ENCODE measurements around the gene SLC2A11.

Gene SLC2A11, protein sequence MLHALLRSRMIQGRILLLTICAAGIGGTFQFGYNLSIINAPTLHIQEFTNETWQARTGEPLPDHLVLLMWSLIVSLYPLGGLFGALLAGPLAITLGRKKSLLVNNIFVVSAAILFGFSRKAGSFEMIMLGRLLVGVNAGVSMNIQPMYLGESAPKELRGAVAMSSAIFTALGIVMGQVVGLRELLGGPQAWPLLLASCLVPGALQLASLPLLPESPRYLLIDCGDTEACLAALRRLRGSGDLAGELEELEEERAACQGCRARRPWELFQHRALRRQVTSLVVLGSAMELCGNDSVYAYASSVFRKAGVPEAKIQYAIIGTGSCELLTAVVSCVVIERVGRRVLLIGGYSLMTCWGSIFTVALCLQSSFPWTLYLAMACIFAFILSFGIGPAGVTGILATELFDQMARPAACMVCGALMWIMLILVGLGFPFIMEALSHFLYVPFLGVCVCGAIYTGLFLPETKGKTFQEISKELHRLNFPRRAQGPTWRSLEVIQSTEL

GRCh38 chr22:23857606-23858483 is at the start of gene SLC2A11:
SLC2A11 (plus strand) TSS chr22:23857875; CDS start chr22:23858000, 125 bp downstream.
- DNase-seq (ENCODE audit: low read depth in 2 of 2): peak; percentile 86 to 89

DNA sequence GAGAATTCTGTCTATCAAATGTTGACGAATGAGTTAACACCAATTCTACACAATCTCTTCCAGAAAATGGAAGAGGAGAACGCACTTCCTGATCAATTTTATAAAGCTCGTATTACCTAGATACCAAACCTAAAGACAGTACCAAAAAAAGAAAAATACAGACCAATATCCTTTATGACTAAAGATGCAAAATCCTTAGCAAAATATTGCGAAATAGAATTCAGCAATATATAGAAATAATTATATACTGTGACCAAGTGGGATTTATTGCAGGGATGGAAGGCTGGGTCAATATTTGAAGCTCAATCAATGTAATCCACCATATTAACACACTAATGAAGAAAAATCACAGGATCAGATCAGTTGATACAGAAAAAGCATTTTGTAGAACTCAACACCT is 45.3 kb upstream of the SLC2A11 start:
- no peak for DNase-seq (ENCODE audit: low read depth in 2 of 2)

DNA sequence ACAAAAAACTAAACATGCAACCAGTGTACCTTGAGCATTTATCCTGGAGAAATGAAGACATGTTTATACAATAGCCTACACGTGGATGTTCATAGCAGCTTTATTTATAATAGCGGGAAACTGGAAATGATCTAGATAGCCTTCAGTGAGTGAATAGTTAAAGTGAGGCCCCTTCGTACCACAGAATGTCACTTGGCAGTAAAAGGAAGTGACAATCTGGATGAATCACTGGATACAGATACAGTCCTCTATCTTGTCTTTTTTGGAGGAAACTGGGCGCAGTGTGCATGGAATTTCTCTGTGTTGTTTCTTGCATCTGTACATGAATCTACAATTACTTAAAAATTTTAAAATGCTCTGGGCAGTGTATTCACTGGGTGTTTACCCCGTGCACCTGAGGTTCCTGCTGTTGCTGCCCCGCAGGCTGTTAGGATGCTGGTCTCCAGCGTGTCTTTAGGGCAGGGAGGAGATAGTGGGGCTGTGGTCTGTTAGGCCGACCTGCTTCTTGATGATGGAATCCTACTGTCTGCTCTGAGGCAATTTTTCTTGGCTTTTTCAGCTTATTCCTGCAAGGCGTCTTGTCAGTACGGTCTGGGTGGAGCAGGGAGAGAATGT is 42.0 kb upstream of the SLC2A11 start:
- DNase-seq (ENCODE audit: low read depth in 2 of 2): no peak

GRCh38 chr22:23816156-23816976 is 41.3 kb upstream of the SLC2A11 start:
- no peak for DNase-seq (ENCODE audit: low read depth in 2 of 2)

GRCh38 chr22:23817146-23817545 is 40.5 kb upstream of the SLC2A11 start:
- no peak for DNase-seq (ENCODE audit: low read depth in 2 of 2)

DNA sequence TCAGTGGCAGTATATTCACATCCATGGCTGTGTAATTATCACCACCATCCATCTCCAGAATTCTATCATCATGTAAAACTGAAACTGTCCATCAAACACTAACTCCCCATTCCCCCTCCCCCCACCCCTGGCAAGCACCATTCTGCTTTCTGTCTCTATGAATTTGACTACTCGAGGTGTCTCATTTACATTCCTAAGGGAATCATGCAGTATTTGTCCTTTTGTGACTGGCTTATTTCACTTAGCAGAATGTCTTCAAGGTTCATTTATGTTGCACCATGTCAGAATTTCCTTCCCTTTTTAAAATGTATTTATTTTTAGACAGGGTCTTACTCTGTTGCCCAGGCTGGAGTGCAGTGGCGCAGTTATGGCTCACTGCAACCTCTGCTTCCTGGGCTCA is 39.1 kb upstream of the SLC2A11 start:
- no peak for DNase-seq (ENCODE audit: low read depth in 2 of 2)

DNA sequence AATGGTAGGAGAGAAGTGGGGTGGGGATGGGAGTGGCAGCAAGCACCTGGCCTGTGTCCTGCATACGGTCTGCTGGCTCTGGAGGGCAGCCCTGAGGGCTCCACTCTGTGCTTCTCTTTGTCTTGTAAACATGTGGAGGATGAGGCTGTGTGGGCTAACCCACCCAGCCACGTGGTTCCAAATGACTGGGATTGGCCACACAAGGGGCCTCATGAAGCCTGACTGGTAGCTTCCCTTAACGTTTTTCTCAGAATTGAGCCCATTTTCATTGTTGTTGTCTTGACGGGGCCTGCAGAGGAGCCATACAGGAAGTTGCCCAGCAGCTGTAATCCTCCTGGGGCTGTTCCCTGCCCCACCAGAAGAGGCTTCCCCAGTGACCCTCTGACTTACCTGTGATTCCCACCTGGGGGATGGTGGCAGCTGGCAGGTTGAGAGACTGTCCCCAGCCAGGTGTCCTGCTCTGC is 36.9 kb upstream of the SLC2A11 start:
- DNase-seq (ENCODE audit: low read depth in 2 of 2): no peak

- no peak for DNase-seq (ENCODE audit: low read depth in 2 of 2)
Measured at GRCh38 chr22:23822101-23822671, 35.5 kb upstream of the SLC2A11 start.

GRCh38 chr22:23823331-23823791 is 34.3 kb upstream of the SLC2A11 start:
- no peak for DNase-seq (ENCODE audit: low read depth in 2 of 2)

DNA sequence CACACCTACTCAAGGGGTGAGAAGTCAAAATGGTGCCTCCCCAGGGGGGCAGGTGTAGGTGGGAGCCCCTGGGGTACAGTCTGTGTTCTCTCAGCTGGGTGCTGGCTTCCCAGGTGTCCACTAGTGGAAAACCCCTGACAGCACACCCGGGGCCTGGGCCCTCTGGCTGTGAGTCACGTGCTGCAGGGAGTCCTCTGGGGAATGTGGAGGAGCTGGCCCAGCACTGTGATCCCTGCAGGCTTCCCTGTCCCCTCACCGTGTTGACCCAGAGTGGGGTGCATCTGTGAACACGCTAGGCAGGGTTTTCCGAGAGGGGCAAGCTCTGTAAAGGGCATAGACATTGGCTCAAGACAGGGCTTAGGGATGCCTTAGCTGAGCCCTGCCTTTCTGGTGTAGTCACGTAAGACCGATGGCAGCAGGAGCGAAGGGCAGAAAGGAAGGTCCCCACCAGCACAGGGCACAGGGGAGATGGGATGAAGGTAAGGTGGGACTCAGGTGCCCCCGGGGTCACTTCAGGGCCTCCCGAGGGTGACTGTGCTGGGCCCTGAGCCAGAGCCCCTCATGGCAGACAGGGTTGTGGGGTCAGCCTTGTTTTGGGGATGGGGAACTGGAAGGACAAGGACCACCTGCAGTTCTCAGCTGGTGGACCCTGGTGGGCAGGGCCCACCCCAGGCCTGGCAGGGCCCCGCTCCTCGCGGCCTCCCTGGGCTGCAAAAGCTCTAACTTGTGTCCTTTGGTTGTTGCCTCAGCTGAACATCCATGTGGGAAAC is 33.0 kb upstream of the SLC2A11 start:
- no peak for DNase-seq (ENCODE audit: low read depth in 2 of 2)

DNA sequence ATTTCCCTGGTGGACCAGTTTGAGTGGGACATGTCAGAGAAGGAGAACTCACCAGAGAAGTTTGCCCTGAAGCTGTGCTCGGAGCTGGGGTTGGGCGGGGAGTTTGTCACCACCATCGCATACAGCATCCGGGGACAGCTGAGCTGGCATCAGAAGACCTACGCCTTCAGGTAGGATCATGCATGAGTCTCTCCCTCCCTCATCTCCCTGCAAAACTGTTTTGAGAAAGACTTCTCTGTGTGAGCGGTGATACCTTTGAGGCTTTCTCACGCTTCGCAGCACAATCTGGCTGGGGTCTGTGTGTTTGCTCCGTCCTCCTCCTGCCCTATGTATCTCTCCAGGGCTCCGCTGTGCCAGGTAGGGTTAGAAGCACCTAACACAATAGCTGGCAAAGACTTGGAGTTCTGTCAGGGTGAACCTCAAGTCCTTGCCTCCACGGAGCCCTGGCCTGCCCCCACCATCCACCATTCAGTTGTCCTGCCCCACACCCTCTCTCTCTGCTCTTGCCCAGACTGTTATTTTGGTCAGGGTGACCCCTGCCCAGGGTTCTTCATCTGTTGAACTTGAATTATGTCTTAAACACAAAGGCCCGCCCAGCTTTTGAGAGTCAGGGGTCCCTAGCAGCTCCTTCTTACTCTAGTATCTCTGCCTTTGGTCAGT is 32.3 kb upstream of the SLC2A11 start:
- no peak for DNase-seq (ENCODE audit: low read depth in 2 of 2)

DNA sequence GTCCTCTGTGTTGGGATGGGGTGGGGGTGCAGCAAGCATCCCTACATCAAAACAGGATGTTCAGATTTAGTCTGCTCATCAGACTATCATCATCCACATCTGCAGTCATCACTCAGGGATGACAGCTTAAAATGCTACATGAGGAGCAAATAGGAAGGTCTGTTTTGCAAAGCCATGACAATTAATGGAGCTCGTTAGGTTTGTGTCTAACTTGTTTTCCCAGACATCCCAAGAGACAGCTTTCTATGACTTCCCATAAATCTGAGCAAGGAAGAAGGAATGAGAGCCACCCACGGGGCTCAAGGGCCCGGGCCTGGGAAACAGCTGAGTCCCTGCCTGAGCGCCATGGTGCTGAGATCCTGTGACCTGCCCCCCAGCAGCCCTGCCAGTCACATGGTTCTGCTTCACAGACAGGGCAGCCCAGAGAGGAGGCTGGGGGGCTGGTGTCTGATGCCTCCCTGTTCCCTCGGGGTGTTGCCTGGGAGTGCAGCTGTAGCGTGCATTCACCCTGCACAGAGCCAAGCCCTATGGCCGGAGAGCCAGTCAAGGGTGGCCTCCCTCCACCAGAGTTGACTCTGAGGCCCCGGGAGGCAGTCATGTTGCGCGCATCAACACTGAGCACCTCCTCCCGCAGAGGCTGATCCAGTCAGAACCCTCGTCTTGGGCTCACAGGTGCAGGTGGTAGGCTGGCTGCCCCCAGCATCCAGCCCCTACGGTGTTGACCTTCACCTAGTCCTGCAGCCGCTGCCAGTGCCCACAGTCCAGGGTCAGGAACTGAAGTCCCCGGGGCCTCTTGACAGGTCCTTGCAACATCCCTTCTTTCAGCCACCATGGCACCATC is 30.9 kb upstream of the SLC2A11 start:
- no peak for DNase-seq (ENCODE audit: low read depth in 2 of 2)

DNA sequence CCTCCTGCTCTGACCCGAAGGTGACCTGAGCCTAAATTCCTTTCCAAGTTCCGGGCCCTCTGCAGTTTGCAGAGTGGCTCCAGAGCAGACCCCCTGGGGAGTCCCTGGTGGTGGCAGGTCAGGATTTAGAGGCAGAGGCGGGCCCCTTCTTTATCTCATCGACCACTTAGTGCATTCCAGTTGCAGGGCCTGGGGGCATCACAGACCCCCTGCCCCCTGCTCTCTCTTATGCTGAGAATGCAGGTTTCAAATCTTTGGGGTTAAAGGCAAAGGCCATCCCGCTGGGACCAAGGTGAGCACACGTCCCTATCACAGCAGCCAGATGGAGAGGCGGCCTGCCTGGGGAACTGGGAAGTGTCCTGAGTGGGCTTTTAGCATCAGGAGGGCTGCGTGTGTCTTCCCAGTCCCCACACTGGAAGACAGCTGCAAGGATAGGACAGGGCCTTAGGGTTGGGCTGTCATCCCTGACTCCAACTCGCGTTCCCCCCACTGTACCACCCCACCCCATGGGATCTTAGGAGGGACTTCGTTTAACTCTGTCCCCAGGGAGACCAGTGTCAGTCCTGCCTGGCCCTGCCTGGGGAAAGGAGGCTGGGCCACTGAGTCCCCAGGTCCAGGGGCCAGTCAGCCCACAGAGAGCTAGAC is 30.2 kb upstream of the SLC2A11 start:
- no peak for DNase-seq (ENCODE audit: low read depth in 2 of 2)

DNA sequence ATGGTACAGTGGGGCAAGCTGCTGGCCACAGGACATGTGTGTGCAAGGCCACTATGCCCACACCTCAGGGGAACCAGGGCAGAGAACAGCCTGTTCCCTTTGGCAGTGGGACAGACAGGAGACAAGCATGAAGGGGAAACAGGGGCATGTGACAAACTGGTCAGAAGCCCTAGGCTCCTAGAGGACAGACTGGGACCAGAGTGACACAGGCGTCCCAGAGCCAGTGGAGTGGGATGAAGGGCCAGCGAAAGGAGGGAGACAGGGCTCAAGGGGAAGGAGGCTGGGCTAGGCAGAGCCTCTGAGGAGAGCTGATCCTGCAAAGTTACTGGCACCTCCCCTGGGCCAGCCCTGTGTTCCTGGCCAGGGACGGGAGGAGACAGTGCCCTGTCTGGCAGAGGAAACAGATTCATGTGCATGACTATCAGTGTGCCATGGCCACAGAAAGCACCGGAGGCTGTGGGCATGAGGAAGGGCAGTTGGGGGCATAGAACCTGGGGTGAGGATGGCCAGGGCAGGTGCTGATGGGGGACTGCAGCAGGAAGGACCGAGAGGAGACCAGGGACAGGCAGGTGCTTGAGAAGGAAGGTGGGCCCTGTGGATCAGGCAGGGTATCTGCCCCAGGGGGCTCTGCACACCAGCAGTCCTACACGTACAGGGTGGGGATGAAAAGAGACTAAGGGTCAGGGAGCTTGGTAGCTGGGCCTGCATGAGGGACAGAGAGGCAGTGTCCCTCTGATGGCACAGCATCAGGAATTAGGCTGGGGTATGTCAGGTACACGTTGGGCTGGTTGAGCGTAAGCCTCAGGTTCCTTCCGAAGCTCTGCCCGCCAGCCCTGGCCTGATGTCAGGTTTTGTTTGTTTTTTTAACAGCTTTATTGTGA is 28.6 kb upstream of the SLC2A11 start:
- DNase-seq (ENCODE audit: low read depth in 2 of 2): no peak

- no peak for DNase-seq (ENCODE audit: low read depth in 2 of 2)
Measured at GRCh38 chr22:23829845-23830372, 27.8 kb upstream of the SLC2A11 start.

GRCh38 chr22:23831261-23831660 is 26.4 kb upstream of the SLC2A11 start:
- DNase-seq (ENCODE audit: low read depth in 2 of 2): no peak

- DNase-seq (ENCODE audit: low read depth in 2 of 2): no peak
Measured at GRCh38 chr22:23831781-23832180, 25.9 kb upstream of the SLC2A11 start.
